Gastroesophageal sphincter (tissue), 4 donors: ENCODE measurements around the gene ZDHHC6. TPM values are rescaled to one million over a fixed set of nuclear protein-coding genes. Genes with fewer than 3 reads are reported as not detected.

ENCODE experiments used
- ATAC-seq: fragments of 150-250 bp; one replicate; pipeline ENCODE4 v1.9.1; 2016; ENCODE audit warnings: mild to moderate bottlenecking, moderate library complexity
- H3K27ac ChIP-seq, 4 donors: fragments of 200-600 bp; sonication (generic) in 3 of 4; 1 replicate in 3 of 4; 2 replicates in 1 of 4; pipeline ENCODE4 v1.5.1; 2016 to 2019
- H3K27me3 ChIP-seq: fragments of 200-600 bp; sonication (generic); one replicate; pipeline ENCODE4 v1.5.1; 2019
- H3K36me3 ChIP-seq, 2 donors: fragments of 200-600 bp; sonication (generic); one replicate each; pipeline ENCODE4 v1.5.1; 2019; ENCODE audit warnings: control low read depth in 1 of 2
- H3K4me1 ChIP-seq, 3 donors: fragments of 200-600 bp; sonication (generic); 1 replicate in 2 of 3; 2 replicates in 1 of 3; pipeline ENCODE4 v1.5.1; 2016 to 2019; ENCODE audit warnings: control low read depth in 2 of 3
- H3K4me3 ChIP-seq, 2 donors: fragments of 200-600 bp; sonication (generic); one replicate each; pipeline ENCODE4 v1.5.1; 2019; ENCODE audit warnings: mild to moderate bottlenecking in 1 of 2, moderate library complexity in 1 of 2
- H3K9me3 ChIP-seq, 3 donors: fragments of 200-600 bp; sonication (generic); one replicate each; pipeline ENCODE4 v1.5.1; 2017 to 2019; ENCODE audit warnings: control low read depth in 2 of 3
- CTCF ChIP-seq, 4 experiments: fragments of 200-600 bp in 2 of 4; fragments of 450-650 bp in 2 of 4; sonication (generic) in 1 of 4; IDR thresholded peaks; one replicate each; pipeline ENCODE4 v1.5.1; 2017 to 2019; ENCODE audit warnings: antibody characterized with exemption in 4 of 4, mild to moderate bottlenecking in 2 of 4, moderate library complexity in 2 of 4
- EP300 ChIP-seq: sonication (generic); formaldehyde crosslinking; IDR thresholded peaks from one replicate; pipeline ENCODE4 v1.6.1; 2017; ENCODE audit warnings: antibody characterized with exemption, mild to moderate bottlenecking
- POLR2A ChIP-seq, 2 donors: fragments of 450-650 bp; IDR thresholded peaks; one replicate each; pipeline ENCODE4 v1.6.1; 2017; ENCODE audit warnings: antibody characterized with exemption in 2 of 2, mild to moderate bottlenecking in 2 of 2, moderate library complexity in 1 of 2
- POLR2AphosphoS5 ChIP-seq: sonication (generic); formaldehyde crosslinking; IDR thresholded peaks from one replicate; pipeline ENCODE4 v1.6.1; 2017; ENCODE audit warnings: antibody characterized with exemption
- WGBS, 2 donors: methylation state at CpG; one replicate each; pipeline ENCODE4 v1.1.5; 2018; ENCODE audit warnings: low coverage in 1 of 2; 5-methylcytosine and 5-hydroxymethylcytosine counted together
- total RNA-seq, 4 donors: library from RNA; depleted of rRNA; stranded (reverse); fragments of >200 nt; gene quantifications; one replicate each; pipeline ENCODE4 v1.1.0, GENCODE V29; 2016

Gene ZDHHC6
- total RNA-seq, 4 donors from 2014 or later, result 12.0 to 28.2 (median 21.4) TPM

- no peaks in the 10 kb centered on the region for H3K9me3 ChIP-seq
- no peaks in the 10 kb centered on the region for H3K27me3 ChIP-seq
- no peak for TF ChIP-seq EP300
- H3K27ac ChIP-seq, result no peak overlapping the region
- 80 to 92% methylated on average over 2 of the region's 2 CpGs for WGBS, 2 donors
- H3K4me1 ChIP-seq, result no peaks in the 10 kb centered on the region
- H3K4me3 ChIP-seq, result no peak overlapping the region
- ATAC-seq, result no peak
- peaks cover 0 to 11% of the 10 kb centered on the region in 2 donors for H3K36me3 ChIP-seq
Observed at GRCh38 chr10:112456533-112456932, 9.8 kb upstream of the ZDHHC6 start.

DNA sequence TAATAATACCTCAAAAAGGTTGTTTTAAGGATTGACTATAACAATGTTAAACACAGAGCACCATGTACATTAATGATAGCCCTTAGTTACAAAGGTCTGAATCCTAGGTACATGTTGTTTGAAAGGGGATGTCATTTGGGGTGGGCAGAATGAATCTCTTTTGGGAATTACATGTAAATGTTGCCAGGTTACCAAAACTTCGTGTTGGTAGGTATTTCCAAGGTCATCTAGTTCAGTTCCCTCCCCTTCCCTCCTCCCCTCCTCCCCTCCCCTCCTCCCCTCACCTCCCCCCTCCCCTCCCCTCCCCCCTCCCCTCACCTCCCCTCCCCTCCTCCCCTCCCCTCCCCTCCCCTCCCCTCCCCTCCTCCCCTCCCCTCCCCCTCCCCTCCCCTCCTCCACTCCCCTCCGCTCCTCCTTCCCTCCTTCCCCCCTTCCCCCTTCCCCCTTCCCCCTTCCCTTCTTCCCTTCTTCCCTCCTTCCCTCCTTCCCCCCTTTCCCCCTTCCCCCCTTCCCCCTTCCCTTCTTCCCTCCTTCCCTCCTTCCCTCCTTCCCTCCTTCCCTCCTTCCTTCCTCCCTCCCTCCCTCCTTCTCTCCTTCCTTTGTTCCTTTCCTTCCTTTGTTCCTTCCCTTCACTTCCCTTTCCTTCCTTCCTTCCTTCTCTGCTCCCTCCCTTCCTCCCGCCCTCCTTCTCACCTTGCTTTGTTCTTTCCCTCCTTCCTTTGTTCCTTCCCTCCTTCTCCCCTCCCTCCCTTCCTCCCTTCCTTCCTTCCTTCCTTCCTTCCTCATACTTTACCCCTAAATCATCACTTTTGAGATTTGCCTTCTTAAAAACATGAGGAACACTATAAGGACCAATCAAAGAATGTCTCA is 8.4 kb upstream of the ZDHHC6 start:
- Histone ChIP-seq H3K27ac (no peak overlapping the region), H3K4me3 (no peak overlapping the region), H3K36me3 (no peaks in the 10 kb centered on the region), H3K9me3 (no peaks in the 10 kb centered on the region), H3K27me3 (no peaks in the 10 kb centered on the region), H3K4me1 (no peaks in the 10 kb centered on the region)
- TF ChIP-seq POLR2AphosphoS5 (no peak), EP300 (no peak), POLR2A (IDR thresholded peaks at IDR 0.05) (no peak), CTCF (IDR thresholded peaks at IDR 0.05) (no peak)
- ATAC-seq, result no peak
- 80 to 85% methylated on average over 1 to 2 of the region's 3 CpGs for WGBS, 2 donors

DNA sequence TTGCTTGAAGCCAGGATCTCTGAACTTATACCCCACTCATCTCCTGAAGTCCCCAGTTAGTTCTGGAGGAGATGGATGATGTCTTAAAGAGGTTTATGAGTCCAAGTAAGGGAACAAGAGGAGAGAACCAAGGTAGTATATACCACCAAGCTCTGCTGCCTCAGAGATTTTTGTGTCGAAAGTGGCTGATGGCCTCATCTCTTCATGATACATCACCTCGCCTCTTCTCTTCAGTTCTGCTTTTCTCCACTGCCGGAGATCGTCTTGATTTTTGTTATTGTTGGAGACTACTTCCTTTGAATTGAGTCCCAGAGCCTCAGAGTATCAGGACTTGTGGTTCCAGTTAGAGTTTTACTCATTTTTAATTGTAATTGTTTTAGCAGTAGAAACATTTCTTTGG is 2.2 kb upstream of the ZDHHC6 start:
- WGBS, 2 donors, result 64 to 87% methylated on average over 4 of the region's 4 CpGs
- Histone ChIP-seq H3K4me1 (peaks cover 11 to 45% (median 15%) of the 10 kb centered on the region in 3 donors), H3K9me3 (no peaks in the 10 kb centered on the region), H3K4me3 (no peak overlapping the region), H3K36me3 (peaks cover 0 to 22% of the 10 kb centered on the region in 2 donors), H3K27me3 (no peaks in the 10 kb centered on the region), H3K27ac (no peak overlapping the region)
- TF ChIP-seq POLR2AphosphoS5, result no peak
- no peak for ATAC-seq

GRCh38 chr10:112447620-112447928 is 860 bp upstream of the ZDHHC6 start:
- Histone ChIP-seq H3K36me3 (peaks cover 0 to 36% of the 10 kb centered on the region in 2 donors), H3K27me3 (no peaks in the 10 kb centered on the region), H3K27ac (peak overlapping the region; percentile 70 to 93 (median 92)), H3K4me1 (peaks cover 11 to 53% (median 15%) of the 10 kb centered on the region in 3 donors), H3K9me3 (no peaks in the 10 kb centered on the region), H3K4me3 (peak overlapping the region; percentile 73 to 88)
- ATAC-seq, result no peak
- TF ChIP-seq CTCF (IDR thresholded peaks at IDR 0.05) (no peak), EP300 (no peak), POLR2A (IDR thresholded peaks at IDR 0.05) (no peak), POLR2AphosphoS5 (no peak)
- WGBS, 2 donors, result 4 to 5% methylated on average over 7 to 10 of the region's 10 CpGs

DNA sequence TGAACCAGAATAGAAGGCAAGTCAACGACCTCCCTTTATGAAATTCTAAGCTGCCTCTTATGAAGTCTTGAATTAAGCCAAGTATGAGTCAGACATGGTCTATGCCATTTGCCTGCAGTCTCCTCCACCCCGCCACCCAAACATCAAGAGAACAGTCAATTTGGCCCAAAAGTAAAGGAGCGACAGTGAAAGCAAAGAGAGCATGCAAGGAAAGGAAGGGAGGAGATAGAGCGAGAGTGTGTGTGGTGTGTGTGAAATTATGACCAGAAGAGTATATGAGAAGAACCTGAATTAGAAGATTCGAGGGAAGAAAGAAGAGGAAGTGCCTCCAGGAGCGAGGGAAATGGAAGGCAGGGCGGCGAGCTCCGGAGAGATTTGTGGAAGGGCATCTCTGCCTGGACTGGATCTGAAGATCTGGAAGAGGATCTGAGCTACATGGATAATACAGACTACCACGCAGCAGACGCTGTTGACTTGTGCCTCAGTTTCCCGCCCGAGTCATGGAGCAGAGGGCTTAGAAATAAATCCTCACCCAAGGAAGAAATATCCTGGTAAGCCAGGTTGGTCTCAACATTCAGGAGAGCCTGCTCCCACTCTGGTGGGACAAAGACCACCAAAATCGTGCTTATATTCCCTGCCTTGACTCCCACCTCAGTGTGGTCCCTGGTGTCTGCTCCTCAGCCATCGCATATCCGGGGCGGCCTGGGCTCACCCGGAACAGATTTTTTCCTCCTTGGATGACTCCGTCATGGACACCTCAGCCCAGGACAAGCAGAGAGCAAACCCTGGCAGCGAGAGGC is 459 bp downstream of the ZDHHC6 start:
- Histone ChIP-seq H3K36me3 (peaks cover 0 to 49% of the 10 kb centered on the region in 2 donors), H3K27me3 (no peaks in the 10 kb centered on the region), H3K9me3 (no peaks in the 10 kb centered on the region), H3K27ac (peak overlapping the region; percentile 70 to 93 (median 92)), H3K4me3 (peak overlapping the region; percentile 73 to 88), H3K4me1 (peaks cover 11 to 53% (median 15%) of the 10 kb centered on the region in 3 donors)
- 4 to 6% methylated on average over 10 to 13 of the region's 20 CpGs for WGBS, 2 donors
- ATAC-seq, result no peak
- TF ChIP-seq CTCF (IDR thresholded peaks at IDR 0.05) (peak in 2 of 4 experiments; percentile 9 to 28), EP300 (no peak)
